ENCODE measurements around the gene CPLX1.

Gene CPLX1

DNA sequence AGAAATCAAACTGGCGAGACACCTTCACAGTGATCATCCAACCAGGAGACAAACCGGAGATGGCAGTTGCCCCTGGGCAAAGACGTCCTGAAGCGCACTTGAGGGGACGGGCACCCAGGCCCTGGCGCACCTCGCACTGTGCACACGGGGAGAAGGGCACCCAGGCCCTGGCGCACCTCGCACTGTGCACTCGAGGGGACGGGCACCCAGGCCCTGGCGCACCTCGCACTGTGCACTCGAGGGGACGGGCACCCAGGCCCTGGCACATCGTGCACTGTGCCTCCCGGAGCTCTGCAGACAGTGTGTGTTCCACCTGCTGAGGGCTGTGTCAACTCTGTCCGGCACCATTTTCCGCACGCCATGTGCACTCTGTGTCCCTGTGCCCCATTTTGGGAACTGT, 34.6 kb upstream of the CPLX1 start:
- DNase-seq (ENCODE audit: low spot score), result no peak
- TF ChIP-seq CTCF (IDR thresholded peaks at IDR 0.05; ENCODE audit: extremely low read depth, missing control alignments), result no peak

GRCh38 chr4:859496-859895, 33.6 kb upstream of the CPLX1 start:
- TF ChIP-seq CTCF (IDR thresholded peaks at IDR 0.05; ENCODE audit: extremely low read depth, missing control alignments), result no peak
- no peak for DNase-seq (ENCODE audit: low spot score)

GRCh38 chr4:858831-859451, 33.0 kb upstream of the CPLX1 start:
- no peak for TF ChIP-seq CTCF (IDR thresholded peaks at IDR 0.05; ENCODE audit: extremely low read depth, missing control alignments)
- DNase-seq (ENCODE audit: low spot score), result no peak

- DNase-seq (ENCODE audit: low spot score), result no peak
- TF ChIP-seq CTCF (IDR thresholded peaks at IDR 0.05; ENCODE audit: extremely low read depth, missing control alignments), result no peak
Measured at GRCh38 chr4:858041-858481, 32.1 kb upstream of the CPLX1 start.

GRCh38 chr4:857461-857860, 31.5 kb upstream of the CPLX1 start:
- no peak for DNase-seq (ENCODE audit: low spot score)
- no peak for TF ChIP-seq CTCF (IDR thresholded peaks at IDR 0.05; ENCODE audit: extremely low read depth, missing control alignments)

DNA sequence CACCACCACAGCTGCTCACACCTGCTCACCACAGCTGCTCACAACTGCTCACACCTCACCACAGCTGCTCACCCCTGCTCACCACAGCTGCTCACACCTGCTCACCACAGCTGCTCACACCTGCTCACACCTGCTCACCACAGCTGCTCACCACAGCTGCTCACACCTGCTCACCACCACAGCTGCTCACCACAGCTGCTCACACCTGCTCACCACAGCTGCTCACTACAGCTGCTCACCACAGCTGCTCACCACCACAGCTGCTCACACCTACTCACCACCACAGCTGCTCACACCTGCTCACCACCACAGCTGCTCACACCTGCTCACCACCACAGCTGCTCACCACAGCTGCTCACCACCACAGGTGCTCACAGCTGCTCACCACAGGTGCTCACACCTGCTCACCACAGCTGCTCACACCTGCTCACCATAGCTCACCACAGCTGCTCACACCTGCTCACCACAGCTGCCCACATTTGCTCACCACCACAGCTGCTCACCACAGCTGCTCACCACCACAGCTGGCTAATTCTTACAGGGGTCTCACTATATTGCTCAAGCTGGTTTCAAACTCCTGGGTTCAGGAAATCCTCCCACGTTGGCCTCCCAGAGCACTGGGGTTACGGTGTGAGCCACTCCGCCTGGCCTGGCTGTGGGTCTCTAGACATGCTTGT, 30.4 kb upstream of the CPLX1 start:
- TF ChIP-seq CTCF (IDR thresholded peaks at IDR 0.05; ENCODE audit: extremely low read depth, missing control alignments), result no peak
- DNase-seq (ENCODE audit: low spot score), result no peak

DNA sequence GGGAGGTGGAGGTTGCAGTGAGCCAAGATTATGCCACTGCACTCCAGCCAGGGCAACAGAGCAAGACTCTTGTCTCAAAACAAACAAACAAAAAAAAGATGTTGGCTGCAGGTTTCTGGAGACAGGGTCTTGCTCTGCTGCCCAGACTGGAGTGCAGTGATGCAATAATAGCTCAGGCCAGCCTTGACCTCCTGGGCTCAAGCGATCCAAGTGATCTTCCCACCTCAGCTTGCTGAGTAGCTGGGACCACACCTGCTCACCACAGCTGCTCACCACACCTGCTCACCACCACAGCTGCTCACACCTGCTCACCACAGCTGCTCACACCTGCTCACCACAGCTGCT, 29.9 kb upstream of the CPLX1 start:
- TF ChIP-seq CTCF (IDR thresholded peaks at IDR 0.05; ENCODE audit: extremely low read depth, missing control alignments), result no peak
- DNase-seq (ENCODE audit: low spot score), result no peak

Measured in GM20000 (cell line).